ENCODE data around the gene NCSTN.

DNA sequence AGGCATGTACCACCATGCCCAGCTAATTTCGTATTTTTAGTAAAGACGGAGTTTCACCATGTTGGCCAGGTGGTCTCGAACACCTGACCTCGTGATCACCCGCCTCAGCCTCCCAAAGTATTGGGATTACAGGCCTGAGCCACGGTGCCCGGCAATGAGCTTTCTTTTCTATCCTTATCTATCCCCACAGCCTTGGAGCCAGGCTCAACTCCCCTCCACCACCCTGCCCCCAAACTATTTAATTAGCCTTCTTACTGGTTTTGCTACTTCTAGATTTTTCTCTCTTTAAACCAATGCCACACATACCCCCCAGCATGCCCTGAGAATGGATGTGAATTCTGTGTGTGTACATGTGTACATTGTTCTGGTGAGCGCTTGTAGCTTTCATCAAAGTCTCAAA lies 51.5 kb downstream of the NCSTN start:
- TF ChIP-seq, protein P1, sequence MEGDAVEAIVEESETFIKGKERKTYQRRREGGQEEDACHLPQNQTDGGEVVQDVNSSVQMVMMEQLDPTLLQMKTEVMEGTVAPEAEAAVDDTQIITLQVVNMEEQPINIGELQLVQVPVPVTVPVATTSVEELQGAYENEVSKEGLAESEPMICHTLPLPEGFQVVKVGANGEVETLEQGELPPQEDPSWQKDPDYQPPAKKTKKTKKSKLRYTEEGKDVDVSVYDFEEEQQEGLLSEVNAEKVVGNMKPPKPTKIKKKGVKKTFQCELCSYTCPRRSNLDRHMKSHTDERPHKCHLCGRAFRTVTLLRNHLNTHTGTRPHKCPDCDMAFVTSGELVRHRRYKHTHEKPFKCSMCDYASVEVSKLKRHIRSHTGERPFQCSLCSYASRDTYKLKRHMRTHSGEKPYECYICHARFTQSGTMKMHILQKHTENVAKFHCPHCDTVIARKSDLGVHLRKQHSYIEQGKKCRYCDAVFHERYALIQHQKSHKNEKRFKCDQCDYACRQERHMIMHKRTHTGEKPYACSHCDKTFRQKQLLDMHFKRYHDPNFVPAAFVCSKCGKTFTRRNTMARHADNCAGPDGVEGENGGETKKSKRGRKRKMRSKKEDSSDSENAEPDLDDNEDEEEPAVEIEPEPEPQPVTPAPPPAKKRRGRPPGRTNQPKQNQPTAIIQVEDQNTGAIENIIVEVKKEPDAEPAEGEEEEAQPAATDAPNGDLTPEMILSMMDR (IDR thresholded peaks at IDR 0.05; ENCODE audit: insufficient read depth, low read length, poor library complexity, severe bottlenecking) = no peak
- no peak for TF ChIP-seq EZH2phosphoT487 (conservative IDR thresholded peaks at IDR 0.05; ENCODE audit: low read length)
